K562 (cell line): ENCODE data around the gene CSNK1D.

ENCODE experiments used
- CTCF ChIP-seq, 3 experiments: IDR thresholded peaks in 2 of 3; conservative IDR thresholded peaks in 1 of 3; 2 replicates each; pipeline ENCODE4 v1.5.1; 2011 to 2012; ENCODE audit warnings: low read length in 3 of 3, mild to moderate bottlenecking in 3 of 3, control low read depth in 2 of 3, improper control_type of control experiment in 1 of 3, inconsistent platforms in 1 of 3, low read depth in 1 of 3, mixed read lengths in 1 of 3, moderate library complexity in 1 of 3; ENCODE audit not compliant: insufficient read depth in 2 of 3
- E2F3 ChIP-seq: fragments of 250-450 bp; sonication (Bioruptor Pico); IDR thresholded peaks from 2 replicates; pipeline ENCODE4 v1.4.0; 2020; ENCODE audit warnings: mild to moderate bottlenecking
- FOXP1 ChIP-seq: sonication (generic); formaldehyde crosslinking; IDR thresholded peaks from 2 replicates; pipeline ENCODE4 v1.8.0; 2022; ENCODE audit warnings: mild to moderate bottlenecking, missing genetic modification reagents
- GABPA ChIP-seq: fragments of 200-800 bp; sonication (Bioruptor generic); conservative IDR thresholded peaks from 2 replicates; pipeline ENCODE4 v1.6.1; 2016; ENCODE audit warnings: low read depth, missing genetic modification characterization, missing compliant biosample characterization
- L3MBTL2 ChIP-seq: fragments of 450-650 bp; IDR thresholded peaks from 2 replicates; pipeline ENCODE4 v1.6.1; 2016; ENCODE audit warnings: mild to moderate bottlenecking, moderate library complexity
- MTA2 ChIP-seq: fragments of 450-650 bp; IDR thresholded peaks from 2 replicates; pipeline ENCODE4 v1.6.1; 2016; ENCODE audit warnings: low read depth
- PML ChIP-seq: IDR thresholded peaks from 2 replicates; pipeline ENCODE4 v1.6.1; 2012; ENCODE audit warnings: low read length, inconsistent platforms
- RAD21 ChIP-seq, 2 experiments: fragments of 250-450 bp in 1 of 2; fragments of 450-650 bp in 1 of 2; sonication (Bioruptor Pico) in 1 of 2; formaldehyde crosslinking in 1 of 2; IDR thresholded peaks in 1 of 2; conservative IDR thresholded peaks in 1 of 2; 2 replicates each; pipeline versions ENCODE4 v1.4.0 to v1.8.0; 2020 to 2022; ENCODE audit warnings: mild to moderate bottlenecking in 2 of 2, moderate library complexity in 1 of 2
- RERE ChIP-seq: sonication (generic); formaldehyde crosslinking; IDR thresholded peaks from 2 replicates; pipeline ENCODE4 v1.8.0; 2023; ENCODE audit warnings: missing genetic modification reagents, mild to moderate bottlenecking, borderline replicate concordance
- ZNF274 ChIP-seq: IDR thresholded peaks from 2 replicates; pipeline ENCODE4 v1.6.1; 2011; ENCODE audit warnings: low read depth, mild to moderate bottlenecking, low read length, moderate library complexity, borderline replicate concordance

- TF ChIP-seq CTCF (IDR thresholded peaks at IDR 0.05 in 2 of 3, conservative IDR thresholded peaks at IDR 0.05 in 1 of 3; ENCODE audit: insufficient read depth in 2 of 3, low read depth in 1 of 3, low read length in 3 of 3): no peak
- no peak for TF ChIP-seq MTA2
- no peak for TF ChIP-seq RERE
- TF ChIP-seq RAD21 (CRISPR knock-in tag; conservative IDR thresholded peaks at IDR 0.05 in 1 of 2, IDR thresholded peaks at IDR 0.05 in 1 of 2): no peak
- TF ChIP-seq ZNF274: no peak
- no peak for TF ChIP-seq E2F3 (CRISPR knock-in tag)
- no peak for TF ChIP-seq L3MBTL2
- no peak for TF ChIP-seq FOXP1
- no peak for TF ChIP-seq PML
- TF ChIP-seq GABPA (tag): no peak
These were observed 28.5 kb upstream of the CSNK1D start for GRCh38 chr17:82301916-82302567.
